Erythroblast (primary cell): ENCODE measurements around the gene PTGIS.

Experiments used
- GATA1 ChIP-seq: IDR thresholded peaks from 2 replicates; pipeline ENCODE4 v1.6.1; 2011; ENCODE audit warnings: low read depth, mild to moderate bottlenecking, control low read depth, low read length, moderate library complexity
- POLR2A ChIP-seq: IDR thresholded peaks from 2 replicates; pipeline ENCODE4 v1.6.1; 2011; ENCODE audit warnings: mild to moderate bottlenecking, low read length

DNA sequence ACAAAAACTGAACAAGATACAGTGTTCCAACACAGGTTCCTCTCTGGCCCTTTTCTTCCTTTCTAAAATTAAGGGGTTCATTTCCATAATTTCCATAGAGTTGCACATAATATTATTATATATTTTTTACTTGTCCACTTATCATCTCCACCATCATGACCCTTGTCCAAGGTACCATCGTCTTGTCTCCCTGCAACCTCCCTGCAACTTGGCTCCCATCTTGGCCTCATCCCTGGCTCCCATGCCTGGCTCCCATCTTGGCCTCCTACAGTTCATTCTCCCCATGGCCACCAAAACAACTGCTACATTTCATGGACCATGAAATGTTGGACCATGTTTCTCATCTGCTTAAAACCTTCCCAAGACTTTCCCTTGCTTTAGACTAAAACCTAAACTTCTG is 82.4 kb downstream of the PTGIS start:
- no peak for TF ChIP-seq POLR2A
- TF ChIP-seq GATA1: no peak
